Measurements from ENCODE around the gene SHFL.
A peak's percentile ranks its signal among the peaks of the same experiment; 100 is the strongest.

Gene SHFL

GRCh38 chr19:10088949-10089554 is 2.9 kb downstream of the SHFL start:
- DNase-seq = no peak

- no peak for DNase-seq
These were observed 3.8 kb downstream of the SHFL start for GRCh38 chr19:10089801-10090375.

GRCh38 chr19:10091370-10091687 is 5.2 kb downstream of the SHFL start:
- DNase-seq = no peak

- no peak for DNase-seq
These were observed 6.0 kb downstream of the SHFL start for GRCh38 chr19:10091895-10092641.

- no peak for DNase-seq
These were observed 6.7 kb downstream of the SHFL start for GRCh38 chr19:10092648-10093294.

- DNase-seq = no peak
These were observed 7.4 kb downstream of the SHFL start for GRCh38 chr19:10093295-10094186.

GRCh38 chr19:10095622-10095947 is 9.5 kb downstream of the SHFL start:
- DNase-seq = no peak

- peak; percentile 82 for DNase-seq
These were observed 10.0 kb downstream of the SHFL start for GRCh38 chr19:10095948-10096614.

GRCh38 chr19:10096615-10096963 is 10.5 kb downstream of the SHFL start:
- no peak for DNase-seq

- DNase-seq = no peak
These were observed 14.2 kb downstream of the SHFL start for GRCh38 chr19:10100163-10100785.

- no peak for DNase-seq
These were observed 16.7 kb downstream of the SHFL start for GRCh38 chr19:10102787-10103236.

GRCh38 chr19:10104130-10104513 is 18.0 kb downstream of the SHFL start:
- no peak for DNase-seq

- peak; percentile 80 for DNase-seq
These were observed 18.8 kb downstream of the SHFL start for GRCh38 chr19:10104665-10105508.

GRCh38 chr19:10105509-10106099 is 19.5 kb downstream of the SHFL start:
- peak; percentile 85 for DNase-seq

GRCh38 chr19:10106100-10106936 is 20.2 kb downstream of the SHFL start, which contains the start of gene PPAN:
Gene PPAN (plus strand): TSS chr19:10106362. CDS start chr19:10106395, 33 bp downstream.
- DNase-seq = peak; percentile 96

GRCh38 chr19:10107254-10107653 is 21.1 kb downstream of the SHFL start:
- DNase-seq = no peak

GRCh38 chr19:10107817-10108367 is 21.8 kb downstream of the SHFL start:
- no peak for DNase-seq

- DNase-seq = no peak
These were observed 23.4 kb downstream of the SHFL start for GRCh38 chr19:10109528-10109927.

Data from stimulated activated naive CD4-positive, alpha-beta T cell treated with Interleukin-2 at 50 U/mL for 16 hours (primary cell).